Liver (tissue), 9 donors: ENCODE measurements around the gene MPND. TPM values are rescaled to one million over a fixed set of nuclear protein-coding genes. Genes with fewer than 3 reads are reported as not detected.

ENCODE experiments used
- DNase-seq: peaks from one replicate; pipeline ENCODE4 v3.0.0-alpha.2; 2017; ENCODE audit warnings: low spot score
- H3K27ac ChIP-seq, 2 donors: one replicate each; pipeline ENCODE4 v1.7.0; 2013; ENCODE audit warnings: inconsistent platforms in 2 of 2, low read length in 2 of 2, control low read depth in 1 of 2, low read depth in 1 of 2, mild to moderate bottlenecking in 1 of 2
- H3K27me3 ChIP-seq, 4 donors: one replicate each; pipeline versions ENCODE4 v1.6.1 to v1.7.0; 2013; ENCODE audit warnings: low read length in 3 of 4, inconsistent platforms in 1 of 4, mild to moderate bottlenecking in 1 of 4, moderate library complexity in 1 of 4; ENCODE audit not compliant: control insufficient read depth in 4 of 4, insufficient read depth in 4 of 4
- H3K36me3 ChIP-seq, 4 donors: one replicate each; pipeline versions ENCODE4 v1.6.1 to v1.7.0; 2013; ENCODE audit warnings: low read length in 3 of 4, mild to moderate bottlenecking in 3 of 4, low read depth in 1 of 4, moderate library complexity in 1 of 4; ENCODE audit not compliant: control insufficient read depth in 4 of 4, insufficient read depth in 3 of 4
- H3K4me1 ChIP-seq, 4 donors: one replicate each; pipeline versions ENCODE4 v1.6.1 to v1.7.0; 2013; ENCODE audit warnings: low read length in 3 of 4, mild to moderate bottlenecking in 3 of 4, moderate library complexity in 1 of 4; ENCODE audit not compliant: control insufficient read depth in 4 of 4, insufficient read depth in 4 of 4
- H3K4me3 ChIP-seq, 3 donors: one replicate each; pipeline versions ENCODE4 v1.6.1 to v1.7.0; 2013; ENCODE audit warnings: low read length in 3 of 3, control low read depth in 1 of 3, low read depth in 1 of 3, mild to moderate bottlenecking in 1 of 3
- H3K9ac ChIP-seq, 2 donors: one replicate each; pipeline ENCODE4 v1.7.0; 2013; ENCODE audit warnings: low read length in 2 of 2, mild to moderate bottlenecking in 2 of 2, moderate library complexity in 2 of 2, control low read depth in 1 of 2, low read depth in 1 of 2
- H3K9me3 ChIP-seq, 4 donors: one replicate each; pipeline versions ENCODE4 v1.6.1 to v1.7.0; 2013; ENCODE audit warnings: low read length in 3 of 4; ENCODE audit not compliant: control insufficient read depth in 4 of 4
- EGR1 ChIP-seq, 2 donors: IDR thresholded peaks; 2 replicates each; pipeline ENCODE4 v1.6.1; 2016 to 2018; ENCODE audit warnings: antibody characterized with exemption in 2 of 2, low read depth in 2 of 2
- FOXA1 ChIP-seq: IDR thresholded peaks from 2 replicates; pipeline ENCODE4 v1.6.1; 2016; ENCODE audit warnings: antibody characterized with exemption
- FOXA2 ChIP-seq: IDR thresholded peaks from 2 replicates; pipeline ENCODE4 v1.6.1; 2016; ENCODE audit warnings: antibody characterized with exemption
- GABPA ChIP-seq, 2 donors: IDR thresholded peaks in 1 of 2; conservative IDR thresholded peaks in 1 of 2; 2 replicates each; pipeline ENCODE4 v1.6.1; 2016; ENCODE audit warnings: antibody characterized with exemption in 2 of 2, mild to moderate bottlenecking in 1 of 2, moderate library complexity in 1 of 2
- HNF4A ChIP-seq, 2 donors: conservative IDR thresholded peaks; 2 replicates each; pipeline ENCODE4 v1.6.1; 2016; ENCODE audit warnings: antibody characterized with exemption in 2 of 2, mild to moderate bottlenecking in 2 of 2
- HNF4G ChIP-seq: IDR thresholded peaks from 2 replicates; pipeline ENCODE4 v1.6.1; 2016; ENCODE audit warnings: antibody characterized with exemption
- JUND ChIP-seq, 2 donors: IDR thresholded peaks; 2 replicates each; pipeline ENCODE4 v1.6.1; 2016; ENCODE audit warnings: antibody characterized with exemption in 2 of 2
- NR2F2 ChIP-seq: IDR thresholded peaks from 2 replicates; pipeline ENCODE4 v1.6.1; 2016; ENCODE audit warnings: antibody characterized with exemption
- RXRA ChIP-seq, 2 donors: IDR thresholded peaks; 2 replicates each; pipeline ENCODE4 v1.6.1; 2017 to 2018; ENCODE audit warnings: antibody characterized with exemption in 2 of 2, mild to moderate bottlenecking in 1 of 2
- SP1 ChIP-seq: IDR thresholded peaks from 2 replicates; pipeline ENCODE4 v1.6.1; 2018; ENCODE audit warnings: antibody characterized with exemption, mild to moderate bottlenecking
- TAF1 ChIP-seq: conservative IDR thresholded peaks from 2 replicates; pipeline ENCODE4 v1.6.1; 2016; ENCODE audit warnings: antibody characterized with exemption, mild to moderate bottlenecking
- YY1 ChIP-seq: IDR thresholded peaks from 2 replicates; pipeline ENCODE4 v1.6.1; 2016; ENCODE audit warnings: antibody characterized with exemption, mild to moderate bottlenecking
- WGBS: extraction: QIAGEN DNeasy Blood & Tissue Kit; methylation state at CpG from one replicate; pipeline ENCODE4 v1.1.7; 2013; 5-methylcytosine and 5-hydroxymethylcytosine counted together
- polyA plus RNA-seq, 2 donors: library from polyadenylated mRNA; stranded (reverse) in 1 of 2; unstranded in 1 of 2; fragments of 200-250 nt in 1 of 2; fragments of >200 nt in 1 of 2; fragmentation: Nextera tagmentation in 1 of 2; extraction: Ambion mirVana in 1 of 2; gene quantifications; one replicate each; pipeline versions ENCODE4 v1.2.1 to v1.2.3, GENCODE V29; 2013 to 2015
- total RNA-seq, 2 donors: library from RNA; depleted of rRNA; stranded (reverse); fragments of >200 nt; gene quantifications; one replicate each; pipeline ENCODE4 v1.2.3, GENCODE V29; 2014
- TF ChIP-seq, protein P1 (sequence below): IDR thresholded peaks from 2 replicates; pipeline ENCODE4 v1.6.1; 2016; ENCODE audit warnings: antibody characterized with exemption, mild to moderate bottlenecking
- TF ChIP-seq, protein P2 (sequence below): IDR thresholded peaks from 2 replicates; pipeline ENCODE4 v1.6.1; 2016; ENCODE audit warnings: antibody characterized with exemption
- TF ChIP-seq, protein P3 (sequence below): IDR thresholded peaks from 2 replicates; pipeline ENCODE4 v1.6.1; 2016; ENCODE audit warnings: antibody characterized with exemption
- TF ChIP-seq, protein P4 (sequence below): fragments of 150-350 bp; IDR thresholded peaks from 2 replicates; pipeline ENCODE4 v1.5.1; 2017; ENCODE audit warnings: improper control_type of control experiment, low read depth, low read length; ENCODE audit not compliant: missing input control
- TF ChIP-seq, protein P5 (sequence below): IDR thresholded peaks from 2 replicates; pipeline ENCODE4 v1.6.1; 2016; ENCODE audit warnings: antibody characterized with exemption
- donor health status: healthy.
- donor health status: healthy.
- donor health status: healthy.
- donor health status: healthy.
- donor health status: healthy.

The MPND gene
- total and polyA plus RNA-seq, 4 donors = 4.7 to 9.9 (median 9.2) TPM

DNA sequence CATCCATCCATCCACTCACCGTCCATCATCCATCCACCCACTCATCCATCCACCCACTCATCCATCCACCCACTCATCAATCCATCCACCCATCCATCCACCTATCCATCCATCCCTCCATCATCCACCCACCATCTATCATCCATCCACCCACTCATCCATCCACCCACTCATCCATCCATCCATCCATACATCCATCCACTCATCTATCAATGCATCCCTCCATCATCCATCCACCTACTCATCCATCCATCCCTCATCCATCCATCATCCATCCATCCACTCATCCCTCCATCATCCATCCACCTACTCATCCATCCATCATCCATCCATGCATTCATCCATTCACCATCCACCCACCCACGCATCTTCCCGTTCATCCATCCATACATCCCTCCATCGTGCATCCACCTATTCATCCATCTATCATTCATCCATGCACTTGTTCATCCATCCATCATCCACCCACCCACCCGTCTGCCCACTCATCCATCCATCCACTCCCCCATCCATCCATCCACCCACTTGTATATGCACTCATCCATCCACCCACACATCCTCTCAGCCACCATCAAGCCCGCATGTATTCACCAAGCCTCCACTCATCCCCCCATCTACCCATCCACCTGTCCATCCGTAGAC is 8.3 kb upstream of the MPND start:
- peaks cover 0 to 4% (median 2%) of the 10 kb centered on the region in 4 donors for H3K36me3 ChIP-seq
- H3K4me3 ChIP-seq = no peak overlapping the region
- H3K27ac ChIP-seq = no peak overlapping the region
- no peaks in the 10 kb centered on the region for H3K9me3 ChIP-seq
- 90% methylated on average over 7 of the region's 7 CpGs for WGBS
- DNase-seq = no peak
- TF ChIP-seq RXRA (IDR thresholded peaks at IDR 0.05) (no peak), NR2F2 (no peak), SP1 (no peak), HNF4G (no peak), FOXA1 (no peak), FOXA2 (no peak), EGR1 (IDR thresholded peaks at IDR 0.05; ENCODE audit: low read depth in 2 of 2) (no peak), HNF4A (conservative IDR thresholded peaks at IDR 0.05) (no peak), YY1 (no peak), TAF1 (no peak)
- TF ChIP-seq, protein P1, sequence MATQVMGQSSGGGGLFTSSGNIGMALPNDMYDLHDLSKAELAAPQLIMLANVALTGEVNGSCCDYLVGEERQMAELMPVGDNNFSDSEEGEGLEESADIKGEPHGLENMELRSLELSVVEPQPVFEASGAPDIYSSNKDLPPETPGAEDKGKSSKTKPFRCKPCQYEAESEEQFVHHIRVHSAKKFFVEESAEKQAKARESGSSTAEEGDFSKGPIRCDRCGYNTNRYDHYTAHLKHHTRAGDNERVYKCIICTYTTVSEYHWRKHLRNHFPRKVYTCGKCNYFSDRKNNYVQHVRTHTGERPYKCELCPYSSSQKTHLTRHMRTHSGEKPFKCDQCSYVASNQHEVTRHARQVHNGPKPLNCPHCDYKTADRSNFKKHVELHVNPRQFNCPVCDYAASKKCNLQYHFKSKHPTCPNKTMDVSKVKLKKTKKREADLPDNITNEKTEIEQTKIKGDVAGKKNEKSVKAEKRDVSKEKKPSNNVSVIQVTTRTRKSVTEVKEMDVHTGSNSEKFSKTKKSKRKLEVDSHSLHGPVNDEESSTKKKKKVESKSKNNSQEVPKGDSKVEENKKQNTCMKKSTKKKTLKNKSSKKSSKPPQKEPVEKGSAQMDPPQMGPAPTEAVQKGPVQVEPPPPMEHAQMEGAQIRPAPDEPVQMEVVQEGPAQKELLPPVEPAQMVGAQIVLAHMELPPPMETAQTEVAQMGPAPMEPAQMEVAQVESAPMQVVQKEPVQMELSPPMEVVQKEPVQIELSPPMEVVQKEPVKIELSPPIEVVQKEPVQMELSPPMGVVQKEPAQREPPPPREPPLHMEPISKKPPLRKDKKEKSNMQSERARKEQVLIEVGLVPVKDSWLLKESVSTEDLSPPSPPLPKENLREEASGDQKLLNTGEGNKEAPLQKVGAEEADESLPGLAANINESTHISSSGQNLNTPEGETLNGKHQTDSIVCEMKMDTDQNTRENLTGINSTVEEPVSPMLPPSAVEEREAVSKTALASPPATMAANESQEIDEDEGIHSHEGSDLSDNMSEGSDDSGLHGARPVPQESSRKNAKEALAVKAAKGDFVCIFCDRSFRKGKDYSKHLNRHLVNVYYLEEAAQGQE = no peak
- TF ChIP-seq, protein P2, sequence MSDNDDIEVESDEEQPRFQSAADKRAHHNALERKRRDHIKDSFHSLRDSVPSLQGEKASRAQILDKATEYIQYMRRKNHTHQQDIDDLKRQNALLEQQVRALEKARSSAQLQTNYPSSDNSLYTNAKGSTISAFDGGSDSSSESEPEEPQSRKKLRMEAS = no peak
- TF ChIP-seq, protein P3, sequence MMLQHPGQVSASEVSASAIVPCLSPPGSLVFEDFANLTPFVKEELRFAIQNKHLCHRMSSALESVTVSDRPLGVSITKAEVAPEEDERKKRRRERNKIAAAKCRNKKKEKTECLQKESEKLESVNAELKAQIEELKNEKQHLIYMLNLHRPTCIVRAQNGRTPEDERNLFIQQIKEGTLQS = no peak
- TF ChIP-seq, protein P4, sequence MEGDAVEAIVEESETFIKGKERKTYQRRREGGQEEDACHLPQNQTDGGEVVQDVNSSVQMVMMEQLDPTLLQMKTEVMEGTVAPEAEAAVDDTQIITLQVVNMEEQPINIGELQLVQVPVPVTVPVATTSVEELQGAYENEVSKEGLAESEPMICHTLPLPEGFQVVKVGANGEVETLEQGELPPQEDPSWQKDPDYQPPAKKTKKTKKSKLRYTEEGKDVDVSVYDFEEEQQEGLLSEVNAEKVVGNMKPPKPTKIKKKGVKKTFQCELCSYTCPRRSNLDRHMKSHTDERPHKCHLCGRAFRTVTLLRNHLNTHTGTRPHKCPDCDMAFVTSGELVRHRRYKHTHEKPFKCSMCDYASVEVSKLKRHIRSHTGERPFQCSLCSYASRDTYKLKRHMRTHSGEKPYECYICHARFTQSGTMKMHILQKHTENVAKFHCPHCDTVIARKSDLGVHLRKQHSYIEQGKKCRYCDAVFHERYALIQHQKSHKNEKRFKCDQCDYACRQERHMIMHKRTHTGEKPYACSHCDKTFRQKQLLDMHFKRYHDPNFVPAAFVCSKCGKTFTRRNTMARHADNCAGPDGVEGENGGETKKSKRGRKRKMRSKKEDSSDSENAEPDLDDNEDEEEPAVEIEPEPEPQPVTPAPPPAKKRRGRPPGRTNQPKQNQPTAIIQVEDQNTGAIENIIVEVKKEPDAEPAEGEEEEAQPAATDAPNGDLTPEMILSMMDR = no peak
- H3K4me1 ChIP-seq = peaks cover 2 to 20% (median 9%) of the 10 kb centered on the region in 4 donors
- no peaks in the 10 kb centered on the region for H3K27me3 ChIP-seq
- no peak overlapping the region for H3K9ac ChIP-seq

GRCh38 chr19:4337906-4338440 is 5.4 kb upstream of the MPND start:
- H3K27me3 ChIP-seq = no peaks in the 10 kb centered on the region
- peak; percentile 64 for DNase-seq
- H3K36me3 ChIP-seq = peaks cover 0 to 3% (median 1%) of the 10 kb centered on the region in 4 donors
- peak overlapping the region; percentile 88 to 92 for H3K27ac ChIP-seq
- peak overlapping the region; percentile 51 to 88 (median 67) for H3K4me3 ChIP-seq
- H3K9ac ChIP-seq = peak overlapping the region; percentile 1 to 78
- no peaks in the 10 kb centered on the region for H3K9me3 ChIP-seq
- peaks cover 5 to 42% (median 29%) of the 10 kb centered on the region in 4 donors for H3K4me1 ChIP-seq
- WGBS = 8% methylated on average over 14 of the region's 14 CpGs
- TF ChIP-seq, protein P5, sequence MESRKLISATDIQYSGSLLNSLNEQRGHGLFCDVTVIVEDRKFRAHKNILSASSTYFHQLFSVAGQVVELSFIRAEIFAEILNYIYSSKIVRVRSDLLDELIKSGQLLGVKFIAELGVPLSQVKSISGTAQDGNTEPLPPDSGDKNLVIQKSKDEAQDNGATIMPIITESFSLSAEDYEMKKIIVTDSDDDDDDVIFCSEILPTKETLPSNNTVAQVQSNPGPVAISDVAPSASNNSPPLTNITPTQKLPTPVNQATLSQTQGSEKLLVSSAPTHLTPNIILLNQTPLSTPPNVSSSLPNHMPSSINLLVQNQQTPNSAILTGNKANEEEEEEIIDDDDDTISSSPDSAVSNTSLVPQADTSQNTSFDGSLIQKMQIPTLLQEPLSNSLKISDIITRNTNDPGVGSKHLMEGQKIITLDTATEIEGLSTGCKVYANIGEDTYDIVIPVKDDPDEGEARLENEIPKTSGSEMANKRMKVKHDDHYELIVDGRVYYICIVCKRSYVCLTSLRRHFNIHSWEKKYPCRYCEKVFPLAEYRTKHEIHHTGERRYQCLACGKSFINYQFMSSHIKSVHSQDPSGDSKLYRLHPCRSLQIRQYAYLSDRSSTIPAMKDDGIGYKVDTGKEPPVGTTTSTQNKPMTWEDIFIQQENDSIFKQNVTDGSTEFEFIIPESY = no peak
- TF ChIP-seq HNF4A (conservative IDR thresholded peaks at IDR 0.05) (peak; percentile 34 to 54), EGR1 (IDR thresholded peaks at IDR 0.05; ENCODE audit: low read depth in 2 of 2) (peak in 1 of 2 donors; percentile 16), GABPA (IDR thresholded peaks at IDR 0.05 in 1 of 2, conservative IDR thresholded peaks at IDR 0.05 in 1 of 2) (no peak), JUND (IDR thresholded peaks at IDR 0.05) (no peak), FOXA2 (no peak)
- TF ChIP-seq, protein P4 = no peak
- TF ChIP-seq, protein P2 = peak; percentile 33
- TF ChIP-seq, protein P3 = no peak
